ENCODE data around the gene GVQW3.

The GVQW3 gene

DNA sequence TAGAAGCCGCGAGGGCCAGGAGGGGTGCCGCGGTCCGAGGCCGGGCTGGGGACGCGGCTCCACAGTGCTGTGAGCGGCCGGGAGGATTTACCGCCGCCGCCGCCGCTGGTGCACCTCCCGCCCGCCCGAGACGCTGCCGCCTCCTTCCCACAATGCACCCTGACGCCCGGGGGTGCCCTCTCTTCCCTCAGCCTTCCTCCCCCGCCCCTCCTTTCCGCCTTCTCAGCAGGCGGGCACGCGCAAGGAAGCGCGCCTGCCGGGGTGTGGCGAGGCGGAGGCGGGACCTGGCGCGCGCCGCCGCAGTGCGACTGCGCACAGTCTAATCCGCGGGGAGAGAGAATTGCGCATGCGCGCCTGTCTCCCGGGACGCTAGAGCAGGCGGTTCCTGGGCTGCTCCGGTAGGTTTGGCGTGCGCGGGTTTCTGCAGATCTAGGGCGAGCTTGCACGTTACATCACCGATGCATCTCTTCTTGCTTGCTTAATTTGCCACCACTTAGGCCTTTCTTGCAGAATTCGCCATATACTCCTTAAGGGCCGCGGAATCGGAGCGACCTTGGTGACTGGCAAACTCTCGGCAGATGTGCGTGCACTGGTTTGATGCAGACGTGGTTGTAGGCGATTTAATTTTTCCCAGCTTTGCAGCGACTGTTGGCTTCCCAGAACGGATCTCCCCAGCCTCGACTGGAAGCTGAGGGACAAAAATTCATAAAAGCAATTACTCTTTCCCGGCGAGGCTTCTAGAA, at the start of gene GVQW3, which contains the start of gene THAP12:
Gene GVQW3 (plus strand): TSS at position 347 of the 743 bp plus-strand sequence. CDS start 506 bp downstream, outside the sequence.
Gene THAP12 (minus strand): TSS at position 156 of the 743 bp plus-strand sequence. CDS start 296 bp downstream, outside the sequence.
- peak; percentile 98 for DNase-seq (ENCODE audit: low read depth)
- TF ChIP-seq, protein P1, sequence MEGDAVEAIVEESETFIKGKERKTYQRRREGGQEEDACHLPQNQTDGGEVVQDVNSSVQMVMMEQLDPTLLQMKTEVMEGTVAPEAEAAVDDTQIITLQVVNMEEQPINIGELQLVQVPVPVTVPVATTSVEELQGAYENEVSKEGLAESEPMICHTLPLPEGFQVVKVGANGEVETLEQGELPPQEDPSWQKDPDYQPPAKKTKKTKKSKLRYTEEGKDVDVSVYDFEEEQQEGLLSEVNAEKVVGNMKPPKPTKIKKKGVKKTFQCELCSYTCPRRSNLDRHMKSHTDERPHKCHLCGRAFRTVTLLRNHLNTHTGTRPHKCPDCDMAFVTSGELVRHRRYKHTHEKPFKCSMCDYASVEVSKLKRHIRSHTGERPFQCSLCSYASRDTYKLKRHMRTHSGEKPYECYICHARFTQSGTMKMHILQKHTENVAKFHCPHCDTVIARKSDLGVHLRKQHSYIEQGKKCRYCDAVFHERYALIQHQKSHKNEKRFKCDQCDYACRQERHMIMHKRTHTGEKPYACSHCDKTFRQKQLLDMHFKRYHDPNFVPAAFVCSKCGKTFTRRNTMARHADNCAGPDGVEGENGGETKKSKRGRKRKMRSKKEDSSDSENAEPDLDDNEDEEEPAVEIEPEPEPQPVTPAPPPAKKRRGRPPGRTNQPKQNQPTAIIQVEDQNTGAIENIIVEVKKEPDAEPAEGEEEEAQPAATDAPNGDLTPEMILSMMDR (IDR thresholded peaks at IDR 0.05; ENCODE audit: low read length, missing control alignments): no peak
- peak within 1 kb of the TSS; percentile 74 for H3K4me3 ChIP-seq (replicated peaks; ENCODE audit: low read depth, low read length)

DNA sequence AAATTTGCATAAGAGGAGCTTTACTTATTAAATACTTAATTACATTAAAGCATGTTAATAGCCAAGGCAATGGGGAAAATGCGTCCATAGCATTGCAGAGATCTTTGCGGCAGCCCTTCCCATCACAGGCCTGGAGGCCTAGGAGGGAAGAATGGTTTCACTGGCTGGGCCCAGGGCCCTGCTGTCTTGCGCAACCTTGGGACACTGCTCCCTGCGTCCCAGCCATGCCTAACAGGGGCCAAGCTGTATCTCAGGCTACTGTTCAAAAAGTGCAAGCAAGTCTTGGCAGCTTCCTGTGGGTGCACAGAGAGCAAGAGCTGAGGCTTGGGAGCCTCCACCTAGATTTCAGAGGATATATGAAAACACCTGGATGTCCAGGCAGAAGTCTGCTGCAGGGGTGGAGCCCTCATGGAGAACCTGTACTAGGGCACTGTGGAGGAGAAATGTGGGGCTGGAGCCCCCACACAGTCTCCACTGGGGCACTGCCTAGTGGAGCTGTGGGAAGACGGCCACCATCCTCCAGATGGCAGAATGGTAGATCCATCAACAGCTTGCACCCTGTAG, 46.2 kb upstream of the GVQW3 start:
- TF ChIP-seq, protein P1 (IDR thresholded peaks at IDR 0.05; ENCODE audit: low read length, missing control alignments): no peak
- H3K4me3 ChIP-seq (replicated peaks; ENCODE audit: low read depth, low read length): no peak overlapping the region
- no peak for DNase-seq (ENCODE audit: low read depth)

DNA sequence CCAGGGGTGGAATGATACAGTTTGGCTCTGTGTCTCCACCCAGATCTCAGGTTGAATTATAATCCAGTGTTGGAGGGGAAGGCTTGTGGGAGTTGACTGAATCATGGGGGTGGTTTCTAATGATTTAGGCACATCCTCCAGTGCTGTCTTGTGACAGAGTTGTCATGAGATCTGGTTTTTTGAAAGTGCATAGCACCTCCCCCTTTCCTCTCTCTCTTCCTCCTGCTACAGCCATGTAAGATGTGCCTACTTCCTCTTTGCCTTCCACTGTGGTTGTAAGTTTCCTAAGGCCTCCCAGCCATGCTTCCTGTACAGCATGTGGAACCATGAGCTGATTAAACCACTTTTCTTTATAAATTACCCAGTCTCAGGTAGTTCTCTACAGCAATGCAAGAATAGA, 45.3 kb upstream of the GVQW3 start:
- TF ChIP-seq, protein P1 (IDR thresholded peaks at IDR 0.05; ENCODE audit: low read length, missing control alignments): no peak
- H3K4me3 ChIP-seq (replicated peaks; ENCODE audit: low read depth, low read length): no peak overlapping the region
- DNase-seq (ENCODE audit: low read depth): no peak

DNA sequence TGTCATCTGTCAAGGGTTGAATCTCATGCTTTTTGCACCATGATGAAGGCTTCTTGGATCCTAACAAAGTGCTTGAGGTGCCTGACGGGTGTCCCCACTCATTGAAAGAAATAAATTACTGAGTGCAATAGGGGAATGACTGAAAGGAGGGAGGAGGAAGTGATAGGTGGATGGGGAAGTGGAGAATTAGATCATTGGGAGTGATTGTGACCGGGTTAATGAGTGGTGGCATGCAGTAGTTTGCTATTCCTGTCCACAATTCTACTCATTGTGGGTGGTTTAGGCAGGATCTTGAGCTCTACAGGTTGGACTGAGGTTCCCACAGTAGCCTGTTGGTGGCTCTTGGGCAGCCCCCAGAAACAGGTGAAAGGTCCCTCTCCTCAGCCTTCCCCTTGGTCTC, 44.5 kb upstream of the GVQW3 start:
- no peak for DNase-seq (ENCODE audit: low read depth)
- H3K4me3 ChIP-seq (replicated peaks; ENCODE audit: low read depth, low read length): no peak overlapping the region
- TF ChIP-seq, protein P1 (IDR thresholded peaks at IDR 0.05; ENCODE audit: low read length, missing control alignments): no peak

DNA sequence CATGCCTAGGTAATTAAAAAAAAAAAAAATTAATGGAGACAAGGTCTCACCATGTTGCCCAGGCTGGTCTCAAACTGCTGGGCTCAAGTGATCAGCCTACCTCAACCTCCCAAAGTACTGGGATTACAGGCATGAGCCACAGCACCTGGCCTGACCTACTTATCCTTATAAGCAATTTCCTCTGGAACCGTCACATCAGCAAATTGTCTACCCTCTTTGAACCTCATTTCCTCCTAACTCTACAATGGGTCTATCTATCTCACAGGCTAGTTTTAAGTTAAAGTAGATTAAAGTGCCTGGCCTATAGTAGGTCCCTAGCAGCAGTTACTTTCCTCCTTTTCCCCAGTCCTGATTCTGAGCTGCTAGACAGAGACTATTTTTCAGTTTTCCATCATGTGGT, 43.7 kb upstream of the GVQW3 start:
- no peak overlapping the region for H3K4me3 ChIP-seq (replicated peaks; ENCODE audit: low read depth, low read length)
- TF ChIP-seq, protein P1 (IDR thresholded peaks at IDR 0.05; ENCODE audit: low read length, missing control alignments): no peak
- no peak for DNase-seq (ENCODE audit: low read depth)

DNA sequence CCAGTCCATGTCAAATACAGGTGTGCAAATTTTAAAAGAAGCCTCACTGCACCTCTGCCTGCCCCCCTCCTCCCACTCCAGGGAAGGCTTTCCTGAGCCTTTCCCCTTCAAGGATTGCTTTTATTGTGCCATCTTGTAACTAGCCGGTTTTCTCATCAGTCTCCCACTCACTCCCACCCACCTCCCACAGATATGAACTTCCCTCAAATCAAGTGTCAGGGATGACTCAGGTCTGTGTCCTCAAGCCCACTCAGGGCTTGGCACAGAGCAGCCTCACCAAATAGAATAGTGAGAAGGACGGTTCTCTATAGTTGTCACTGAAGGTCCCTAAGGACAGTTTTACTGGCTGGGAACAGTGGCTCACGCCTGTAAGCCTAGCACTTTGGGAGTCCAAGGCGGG, 43.2 kb upstream of the GVQW3 start:
- no peak overlapping the region for H3K4me3 ChIP-seq (replicated peaks; ENCODE audit: low read depth, low read length)
- no peak for DNase-seq (ENCODE audit: low read depth)
- TF ChIP-seq, protein P1 (IDR thresholded peaks at IDR 0.05; ENCODE audit: low read length, missing control alignments): no peak

Data from fibroblast of pulmonary artery (primary cell).